GM12873 (cell line): ENCODE data around the gene DPH2.
A peak's percentile ranks its signal among the peaks of the same experiment; 100 is the strongest.

Experiments used
- CTCF ChIP-seq: IDR thresholded peaks from 2 replicates; pipeline ENCODE4 v1.5.1; 2012; ENCODE audit warnings: low read depth, mild to moderate bottlenecking, moderate library complexity, low read length, control low read depth; ENCODE audit not compliant: insufficient read depth; ENCODE audit errors: missing control alignments

Gene DPH2

GRCh38 chr1:43971336-43971980, 1.6 kb downstream of the DPH2 start:
- TF ChIP-seq CTCF: no peak

- TF ChIP-seq CTCF: no peak
These were observed 4.2 kb downstream of the DPH2 start for GRCh38 chr1:43973981-43974442.

DNA sequence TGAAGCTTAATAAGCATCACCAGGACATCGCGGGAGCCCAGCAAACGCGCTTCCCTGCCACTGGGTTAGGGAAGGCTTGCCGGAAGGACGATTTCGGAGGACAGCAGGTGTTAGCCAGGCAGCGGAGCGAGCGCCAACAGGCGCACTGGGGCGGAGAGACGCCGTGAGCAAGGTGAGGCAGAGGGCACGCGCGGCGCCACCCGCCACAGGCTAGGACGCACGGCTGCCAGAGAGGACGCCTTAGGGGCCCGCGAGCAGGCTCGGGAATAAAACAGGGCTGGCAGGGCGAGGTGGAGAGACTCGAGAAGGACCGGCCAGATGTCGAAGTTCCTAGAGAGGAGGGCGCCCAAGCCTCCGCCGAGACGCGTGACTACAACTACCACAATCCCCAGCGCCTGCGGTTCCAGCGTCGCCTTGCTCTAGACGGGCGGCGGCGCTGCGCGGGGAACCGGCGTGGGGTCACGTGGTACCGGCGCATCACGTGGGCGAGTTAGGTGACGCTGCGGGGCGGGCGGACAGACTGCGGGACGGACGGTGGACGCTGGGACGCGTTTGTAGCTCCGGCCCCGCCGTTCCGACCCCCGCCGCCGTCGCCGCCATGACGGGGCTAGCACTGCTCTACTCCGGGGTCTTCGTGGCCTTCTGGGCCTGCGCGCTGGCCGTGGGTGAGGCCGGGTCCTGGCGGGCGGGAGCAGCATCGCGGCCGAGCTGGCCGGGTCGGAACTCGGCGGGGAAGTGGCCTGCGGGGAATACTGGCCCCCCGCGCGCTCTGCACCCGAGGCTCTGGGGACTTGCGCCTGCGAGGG, 4.8 kb downstream of the DPH2 start, which contains the start of gene ATP6V0B:
Gene ATP6V0B (plus strand): TSS at position 518 of the 806 bp plus-strand sequence. CDS start 81 bp downstream, at position 599.
- TF ChIP-seq CTCF: peak; percentile 4

- TF ChIP-seq CTCF: no peak
These were observed 5.6 kb downstream of the DPH2 start for GRCh38 chr1:43975249-43975961.

- no peak for TF ChIP-seq CTCF
These were observed 6.2 kb downstream of the DPH2 start for GRCh38 chr1:43976045-43976444.

GRCh38 chr1:43976890-43977289, 7.1 kb downstream of the DPH2 start:
- no peak for TF ChIP-seq CTCF
